HEK293 (cell line): Measurements from ENCODE around the gene SCN1A.

Experiments
- CTCF ChIA-PET: fragments of 350-600 bp; formaldehyde crosslinking; extraction: SDS; loops from one replicate; lab custom pipeline; 2021; ENCODE audit warnings: antibody characterized with exemption; lab: Yijun Ruan, JAX
- POLR2A ChIA-PET: fragments of 300-600 bp; formaldehyde crosslinking; extraction: SDS; loops from one replicate; lab custom pipeline; 2020; ENCODE audit warnings: antibody characterized with exemption, inconsistent platforms; lab: Yijun Ruan, JAX
- H3K27ac ChIP-seq: fragments of 200-500 bp; sonication (Bioruptor generic); 2 replicates; pipeline ENCODE4 v1.5.1; 2014; ENCODE audit warnings: low read depth, low read length, control low read depth, inconsistent platforms; ENCODE audit errors: extremely low read depth
- H3K36me3 ChIP-seq, 2 experiments: fragments of 200-500 bp in 1 of 2; sonication (Bioruptor generic) in 1 of 2; 1 replicate in 1 of 2; 2 replicates in 1 of 2; pipeline ENCODE4 v1.5.1; 2014 to 2017; ENCODE audit warnings: inconsistent platforms in 2 of 2, low read length in 2 of 2; ENCODE audit not compliant: control insufficient read depth in 2 of 2, insufficient read depth in 1 of 2
- H3K4me1 ChIP-seq: fragments of 200-500 bp; sonication (Bioruptor generic); 2 replicates; pipeline ENCODE4 v1.5.1; 2014; ENCODE audit warnings: mild to moderate bottlenecking, low read length, inconsistent platforms; ENCODE audit not compliant: control insufficient read depth, insufficient read depth
- H3K4me3 ChIP-seq: 2 replicates; pipeline ENCODE4 v1.5.1; 2011; ENCODE audit warnings: low read depth, mild to moderate bottlenecking, control low read depth, low read length, moderate library complexity
- H3K9me3 ChIP-seq: fragments of 200-500 bp; sonication (Bioruptor generic); 2 replicates; pipeline ENCODE4 v1.5.1; 2014; ENCODE audit warnings: low read depth, low read length, inconsistent platforms; ENCODE audit not compliant: control insufficient read depth, insufficient read depth
- GLI2 ChIP-seq: fragments of 450-650 bp; formaldehyde crosslinking; IDR thresholded peaks from 2 replicates; pipeline ENCODE4; 2017; ENCODE audit warnings: missing biosample characterization, missing genetic modification characterization, low read depth, borderline replicate concordance
- GLI4 ChIP-seq: fragments of 450-650 bp; formaldehyde crosslinking; IDR thresholded peaks from 2 replicates; pipeline ENCODE4 v1.5.1; 2016; ENCODE audit warnings: missing biosample characterization, missing genetic modification characterization
- KLF1 ChIP-seq: fragments of 450-650 bp; formaldehyde crosslinking; IDR thresholded peaks from 2 replicates; pipeline ENCODE4 v1.5.1; 2016; ENCODE audit warnings: missing biosample characterization, missing genetic modification characterization
- SETDB1 ChIP-seq: IDR thresholded peaks from one replicate; pipeline ENCODE4 v1.6.1; 2017; ENCODE audit warnings: mild to moderate bottlenecking, low read length, moderate library complexity, mixed read lengths; ENCODE audit not compliant: insufficient read length
- WT1 ChIP-seq: fragments of 450-650 bp; formaldehyde crosslinking; IDR thresholded peaks from 2 replicates; pipeline ENCODE4 v1.5.1; 2016; ENCODE audit warnings: missing biosample characterization, missing genetic modification characterization
- ZIC2 ChIP-seq: fragments of 450-650 bp; formaldehyde crosslinking; IDR thresholded peaks from 2 replicates; pipeline ENCODE4 v1.5.1; 2016; ENCODE audit warnings: missing biosample characterization, missing genetic modification characterization
- ZNF112 ChIP-seq: fragments of 450-650 bp; formaldehyde crosslinking; IDR thresholded peaks from 2 replicates; pipeline ENCODE4 v1.5.0; 2017; ENCODE audit warnings: missing biosample characterization, missing genetic modification characterization
- ZNF311 ChIP-seq: fragments of 450-650 bp; formaldehyde crosslinking; IDR thresholded peaks from 2 replicates; pipeline ENCODE4 v1.5.1; 2017; ENCODE audit warnings: missing biosample characterization, missing genetic modification characterization, borderline replicate concordance
- ZNF404 ChIP-seq: fragments of 450-650 bp; formaldehyde crosslinking; IDR thresholded peaks from 2 replicates; pipeline ENCODE4 v1.5.1; 2017; ENCODE audit warnings: missing biosample characterization, missing genetic modification characterization
- ZNF426 ChIP-seq: fragments of 450-650 bp; formaldehyde crosslinking; IDR thresholded peaks from 2 replicates; pipeline ENCODE4 v1.5.1; 2017; ENCODE audit warnings: missing biosample characterization, missing genetic modification characterization, mild to moderate bottlenecking, inconsistent platforms, moderate library complexity
- ZNF521 ChIP-seq: fragments of 450-650 bp; formaldehyde crosslinking; IDR thresholded peaks from 2 replicates; pipeline ENCODE4 v1.5.1; 2017; ENCODE audit warnings: missing biosample characterization, mild to moderate bottlenecking, missing genetic modification characterization
- ZNF529 ChIP-seq: fragments of 450-650 bp; formaldehyde crosslinking; IDR thresholded peaks from 2 replicates; pipeline ENCODE4 v1.5.1; 2017; ENCODE audit warnings: missing genetic modification characterization, missing biosample characterization; ENCODE audit not compliant: insufficient replicate concordance
- ZNF596 ChIP-seq: fragments of 450-650 bp; IDR thresholded peaks from 2 replicates; pipeline ENCODE4 v1.5.0; 2018; ENCODE audit warnings: missing biosample characterization, mild to moderate bottlenecking, missing genetic modification characterization, moderate library complexity
- ZNF600 ChIP-seq: fragments of 450-650 bp; formaldehyde crosslinking; IDR thresholded peaks from 2 replicates; pipeline ENCODE4 v1.5.1; 2016; ENCODE audit warnings: missing biosample characterization, missing genetic modification characterization
- ZNF624 ChIP-seq: fragments of 450-650 bp; formaldehyde crosslinking; IDR thresholded peaks from 2 replicates; pipeline ENCODE4 v1.5.1; 2017; ENCODE audit warnings: missing biosample characterization, missing genetic modification characterization
- ZNF660 ChIP-seq: fragments of 450-650 bp; IDR thresholded peaks from 2 replicates; pipeline ENCODE4 v1.5.1; 2018; ENCODE audit warnings: missing biosample characterization, mild to moderate bottlenecking, missing genetic modification characterization
- ZNF701 ChIP-seq: fragments of 450-650 bp; formaldehyde crosslinking; IDR thresholded peaks from 2 replicates; pipeline ENCODE4 v1.5.1; 2016; ENCODE audit warnings: missing biosample characterization, missing genetic modification characterization
- ZNF777 ChIP-seq: fragments of 450-650 bp; formaldehyde crosslinking; IDR thresholded peaks from 2 replicates; pipeline ENCODE4 v1.5.1; 2017; ENCODE audit warnings: missing biosample characterization, missing genetic modification characterization, borderline replicate concordance
- ZNF785 ChIP-seq: fragments of 450-650 bp; formaldehyde crosslinking; IDR thresholded peaks from 2 replicates; pipeline ENCODE4 v1.5.1; 2016; ENCODE audit warnings: missing biosample characterization, missing genetic modification characterization
- TF ChIP-seq, protein P1 (sequence below): fragments of 450-650 bp; formaldehyde crosslinking; IDR thresholded peaks from 2 replicates; pipeline ENCODE4 v1.5.1; 2016; ENCODE audit warnings: missing biosample characterization, missing genetic modification characterization
- TF ChIP-seq, protein P2 (sequence below): fragments of 450-650 bp; formaldehyde crosslinking; IDR thresholded peaks from 2 replicates; pipeline ENCODE4 v1.5.1; 2016; ENCODE audit warnings: missing biosample characterization, missing genetic modification characterization
- TF ChIP-seq, protein P3 (sequence below): fragments of 450-650 bp; formaldehyde crosslinking; IDR thresholded peaks from 2 replicates; pipeline ENCODE4 v1.5.1; 2016; ENCODE audit warnings: missing biosample characterization, missing genetic modification characterization
- TF ChIP-seq, protein P4 (sequence below): fragments of 450-650 bp; formaldehyde crosslinking; IDR thresholded peaks from 2 replicates; pipeline ENCODE4 v1.5.1; 2016; ENCODE audit warnings: missing biosample characterization, missing genetic modification characterization

SCN1A gene

DNA sequence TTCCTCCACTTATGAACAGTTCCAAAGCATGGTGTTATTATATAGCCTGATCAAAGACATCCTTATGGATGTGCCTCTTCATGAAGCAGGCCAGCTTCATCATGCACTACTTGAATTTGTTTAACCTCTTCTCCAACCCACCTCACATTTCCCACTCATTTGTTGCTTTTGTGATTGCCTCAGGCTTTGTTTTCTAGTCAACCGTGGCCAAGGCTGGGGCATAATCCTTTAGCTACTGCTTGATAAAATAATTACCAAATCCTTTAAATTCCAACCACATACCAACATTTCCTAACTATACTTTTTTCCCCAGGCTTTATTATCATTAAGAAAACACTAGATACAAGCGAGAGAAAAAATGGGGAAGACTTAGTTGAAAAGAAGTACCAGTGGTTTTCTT is 39.6 kb upstream of the SCN1A start:
- H3K27ac ChIP-seq, result no peak overlapping the region
- H3K36me3 ChIP-seq, result no peaks in the 10 kb centered on the region
- no peak overlapping the region for H3K4me3 ChIP-seq
- CTCF ChIA-PET, result interaction anchor here (0.7 kb wide), 1 partner anchor 254 kb away, joined by 4 read pairs; no protein-coding TSS in a partner anchor
- no peak for TF ChIP-seq ZNF426 (tag by site-specific recombination)
- POLR2A ChIA-PET, result no interaction called here
- H3K9me3 ChIP-seq, result no peaks in the 10 kb centered on the region
- H3K4me1 ChIP-seq, result peaks cover 3% of the 10 kb centered on the region; the same call in 1 of the 2 replicates

DNA sequence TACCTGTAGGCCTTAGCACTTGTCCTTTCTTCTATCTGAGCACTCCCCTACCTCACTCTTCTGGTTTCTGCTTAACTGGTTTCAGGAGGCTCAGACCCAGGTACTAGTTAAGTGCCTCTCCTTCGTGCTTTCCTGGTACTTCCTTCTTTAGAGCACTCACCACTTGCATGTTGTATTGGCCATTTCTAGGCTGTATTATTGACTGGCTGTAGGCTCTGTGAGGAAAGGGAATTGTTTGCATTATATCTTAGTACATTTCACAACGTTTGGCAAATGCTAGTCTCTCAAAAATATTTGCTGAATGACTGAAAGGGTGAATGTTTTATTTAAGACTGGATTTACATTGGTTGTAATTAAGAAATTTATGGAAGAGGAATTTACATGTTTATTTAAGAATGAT is 36.0 kb upstream of the SCN1A start:
- no peaks in the 10 kb centered on the region for H3K36me3 ChIP-seq
- H3K27ac ChIP-seq, result no peak overlapping the region
- CTCF ChIA-PET, result interaction anchor here (0.6 to 0.7 kb wide), 2 partner anchors 18 kb away, joined by 3 to 7 read pairs; no protein-coding TSS in a partner anchor
- H3K4me3 ChIP-seq, result no peak overlapping the region
- POLR2A ChIA-PET, result interaction anchor here (0.5 kb wide), 1 partner anchor 11 kb away, joined by 4 read pairs; no protein-coding TSS in a partner anchor
- H3K9me3 ChIP-seq, result no peaks in the 10 kb centered on the region
- H3K4me1 ChIP-seq, result peaks cover 3% of the 10 kb centered on the region; the same call in 1 of the 2 replicates
- TF ChIP-seq ZIC2, result no peak
- no peak for TF ChIP-seq ZNF660 (tag by site-specific recombination)
- TF ChIP-seq ZNF521, result no peak
- no peak for TF ChIP-seq ZNF777
- no peak for TF ChIP-seq ZNF624
- no peak for TF ChIP-seq ZNF785 (tag by site-specific recombination)
- TF ChIP-seq, protein P1, sequence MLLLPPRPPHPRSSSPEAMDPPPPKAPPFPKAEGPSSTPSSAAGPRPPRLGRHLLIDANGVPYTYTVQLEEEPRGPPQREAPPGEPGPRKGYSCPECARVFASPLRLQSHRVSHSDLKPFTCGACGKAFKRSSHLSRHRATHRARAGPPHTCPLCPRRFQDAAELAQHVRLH (tag by site-specific recombination), result no peak
- no peak for TF ChIP-seq ZNF404 (tag by site-specific recombination)
- TF ChIP-seq GLI4, result no peak
- TF ChIP-seq ZNF596 (tag by site-specific recombination), result no peak
- no peak for TF ChIP-seq KLF1 (tag by site-specific recombination)
- TF ChIP-seq, protein P2, sequence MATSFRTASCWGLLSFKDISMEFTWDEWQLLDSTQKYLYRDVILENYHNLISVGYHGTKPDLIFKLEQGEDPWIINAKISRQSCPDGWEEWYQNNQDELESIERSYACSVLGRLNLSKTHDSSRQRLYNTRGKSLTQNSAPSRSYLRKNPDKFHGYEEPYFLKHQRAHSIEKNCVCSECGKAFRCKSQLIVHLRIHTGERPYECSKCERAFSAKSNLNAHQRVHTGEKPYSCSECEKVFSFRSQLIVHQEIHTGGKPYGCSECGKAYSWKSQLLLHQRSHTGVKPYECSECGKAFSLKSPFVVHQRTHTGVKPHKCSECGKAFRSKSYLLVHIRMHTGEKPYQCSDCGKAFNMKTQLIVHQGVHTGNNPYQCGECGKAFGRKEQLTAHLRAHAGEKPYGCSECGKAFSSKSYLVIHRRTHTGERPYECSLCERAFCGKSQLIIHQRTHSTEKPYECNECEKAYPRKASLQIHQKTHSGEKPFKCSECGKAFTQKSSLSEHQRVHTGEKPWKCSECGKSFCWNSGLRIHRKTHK (tag by site-specific recombination), result no peak
- no peak for TF ChIP-seq ZNF311 (tag by site-specific recombination)
- no peak for TF ChIP-seq ZNF529 (tag by site-specific recombination)
- no peak for TF ChIP-seq SETDB1
- no peak for TF ChIP-seq ZNF600 (tag by site-specific recombination)
- TF ChIP-seq, protein P3, sequence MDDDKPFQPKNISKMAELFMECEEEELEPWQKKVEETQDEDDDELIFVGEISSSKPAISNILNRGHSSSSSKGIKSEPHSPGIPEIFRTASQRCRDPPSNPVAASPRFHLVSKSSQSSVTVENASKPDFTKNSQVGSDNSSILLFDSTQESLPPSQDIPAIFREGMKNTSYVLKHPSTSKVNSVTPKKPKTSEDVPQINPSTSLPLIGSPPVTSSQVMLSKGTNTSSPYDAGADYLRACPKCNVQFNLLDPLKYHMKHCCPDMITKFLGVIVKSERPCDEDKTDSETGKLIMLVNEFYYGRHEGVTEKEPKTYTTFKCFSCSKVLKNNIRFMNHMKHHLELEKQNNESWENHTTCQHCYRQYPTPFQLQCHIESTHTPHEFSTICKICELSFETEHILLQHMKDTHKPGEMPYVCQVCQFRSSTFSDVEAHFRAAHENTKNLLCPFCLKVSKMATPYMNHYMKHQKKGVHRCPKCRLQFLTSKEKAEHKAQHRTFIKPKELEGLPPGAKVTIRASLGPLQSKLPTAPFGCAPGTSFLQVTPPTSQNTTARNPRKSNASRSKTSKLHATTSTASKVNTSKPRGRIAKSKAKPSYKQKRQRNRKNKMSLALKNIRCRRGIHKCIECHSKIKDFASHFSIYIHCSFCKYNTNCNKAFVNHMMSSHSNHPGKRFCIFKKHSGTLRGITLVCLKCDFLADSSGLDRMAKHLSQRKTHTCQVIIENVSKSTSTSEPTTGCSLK (tag by site-specific recombination), result no peak
- TF ChIP-seq ZNF701 (tag by site-specific recombination), result no peak

DNA sequence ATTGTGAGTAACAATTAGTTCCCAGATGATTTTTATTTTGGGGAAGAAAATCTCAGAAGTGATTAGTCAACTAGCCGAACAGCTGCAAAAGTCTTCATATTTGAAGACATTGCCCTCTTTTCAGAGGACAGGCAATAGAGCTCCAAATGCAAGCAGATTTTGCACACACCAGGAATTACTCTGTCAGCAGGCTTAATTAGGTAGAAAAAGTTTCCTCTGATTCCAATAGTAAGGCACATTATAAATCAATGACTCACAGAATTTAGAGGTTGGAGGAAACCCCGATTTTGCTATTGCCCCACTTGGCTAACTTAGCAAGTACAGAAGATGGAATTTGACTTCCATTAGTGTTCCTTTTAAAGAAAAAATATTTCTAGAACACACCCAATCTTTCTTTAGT is 30.7 kb upstream of the SCN1A start:
- POLR2A ChIA-PET, result no interaction called here
- CTCF ChIA-PET, result no interaction called here
- TF ChIP-seq, protein P4, sequence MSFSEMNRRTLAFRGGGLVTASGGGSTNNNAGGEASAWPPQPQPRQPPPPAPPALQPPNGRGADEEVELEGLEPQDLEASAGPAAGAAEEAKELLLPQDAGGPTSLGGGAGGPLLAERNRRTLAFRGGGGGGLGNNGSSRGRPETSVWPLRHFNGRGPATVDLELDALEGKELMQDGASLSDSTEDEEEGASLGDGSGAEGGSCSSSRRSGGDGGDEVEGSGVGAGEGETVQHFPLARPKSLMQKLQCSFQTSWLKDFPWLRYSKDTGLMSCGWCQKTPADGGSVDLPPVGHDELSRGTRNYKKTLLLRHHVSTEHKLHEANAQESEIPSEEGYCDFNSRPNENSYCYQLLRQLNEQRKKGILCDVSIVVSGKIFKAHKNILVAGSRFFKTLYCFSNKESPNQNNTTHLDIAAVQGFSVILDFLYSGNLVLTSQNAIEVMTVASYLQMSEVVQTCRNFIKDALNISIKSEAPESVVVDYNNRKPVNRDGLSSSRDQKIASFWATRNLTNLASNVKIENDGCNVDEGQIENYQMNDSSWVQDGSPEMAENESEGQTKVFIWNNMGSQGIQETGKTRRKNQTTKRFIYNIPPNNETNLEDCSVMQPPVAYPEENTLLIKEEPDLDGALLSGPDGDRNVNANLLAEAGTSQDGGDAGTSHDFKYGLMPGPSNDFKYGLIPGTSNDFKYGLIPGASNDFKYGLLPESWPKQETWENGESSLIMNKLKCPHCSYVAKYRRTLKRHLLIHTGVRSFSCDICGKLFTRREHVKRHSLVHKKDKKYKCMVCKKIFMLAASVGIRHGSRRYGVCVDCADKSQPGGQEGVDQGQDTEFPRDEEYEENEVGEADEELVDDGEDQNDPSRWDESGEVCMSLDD, result no peak
- no peak for TF ChIP-seq ZNF112 (tag by site-specific recombination)
- TF ChIP-seq GLI2 (tag by site-specific recombination), result no peak
- TF ChIP-seq, protein P2 (tag by site-specific recombination), result no peak
- TF ChIP-seq WT1 (tag by site-specific recombination), result no peak
- Histone ChIP-seq H3K36me3 (no peaks in the 10 kb centered on the region), H3K27ac (no peak overlapping the region), H3K9me3 (no peaks in the 10 kb centered on the region), H3K4me3 (no peak overlapping the region), H3K4me1 (no peaks in the 10 kb centered on the region)
